Activated T-cell treated with anti-CD3 and anti-CD28 coated beads, Interleukin-2, amount 50 U/mL, for 1 hour (primary cell): ENCODE data around the gene CLEC4M.
"Not testable (repeated sequence)": the region's sequence is repeated elsewhere in the genome, so short reads cannot be mapped to it uniquely, and the experiment has no call there.

ENCODE experiments used
- DNase-seq: peaks from one replicate; pipeline ENCODE4 v3.0.0-alpha.2; 2020

CLEC4M gene

GRCh38 chr19:7742991-7743390, 20.1 kb upstream of the CLEC4M start:
- DNase-seq, result no peak

DNA sequence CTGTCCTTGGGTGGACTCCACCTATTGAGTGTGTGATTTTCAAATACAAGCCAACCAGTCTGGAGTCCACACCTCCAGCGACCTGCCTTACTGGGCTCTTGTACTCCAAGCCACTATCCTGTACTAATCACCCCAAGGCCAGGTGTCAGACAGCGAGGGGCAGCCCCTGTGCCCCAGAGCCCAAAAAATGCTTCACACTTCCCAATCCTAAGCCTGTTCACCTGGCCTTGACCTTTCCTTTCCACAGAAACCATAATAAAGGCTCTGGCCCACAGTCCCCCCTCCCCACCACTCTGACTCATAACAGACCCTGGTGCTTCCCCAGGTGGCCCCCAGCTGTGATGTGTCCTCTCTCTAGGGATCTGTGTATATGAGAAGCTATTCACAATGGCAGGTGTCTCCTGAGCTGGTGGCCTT, 19.6 kb upstream of the CLEC4M start:
- DNase-seq, result no peak

DNA sequence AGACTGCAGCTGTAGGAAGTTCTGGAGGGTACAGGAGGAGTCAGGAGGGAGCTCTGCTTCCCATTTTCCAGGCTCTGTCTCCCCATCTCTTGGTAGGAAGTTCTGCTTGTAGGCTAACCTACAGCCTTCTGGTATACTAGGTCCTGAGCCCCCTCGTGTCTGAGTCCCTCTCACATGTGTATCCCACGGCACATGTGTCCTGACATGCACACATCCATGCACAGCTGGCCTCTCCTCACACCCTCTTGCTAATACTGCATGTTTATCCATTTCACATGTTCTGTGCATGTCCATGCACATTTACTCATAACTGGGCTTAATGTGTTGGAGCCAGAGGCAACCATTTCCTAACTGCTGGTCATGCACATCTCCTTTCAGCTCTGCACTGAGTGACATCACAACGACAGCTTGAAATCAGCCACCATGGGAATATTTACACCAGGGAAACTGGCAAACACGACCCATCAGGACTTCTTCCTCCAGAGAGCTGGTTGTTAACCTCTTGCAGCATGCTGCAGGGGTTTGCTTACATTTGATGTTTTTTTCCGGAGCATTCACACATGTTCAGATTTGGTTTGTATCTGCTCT, 18.8 kb upstream of the CLEC4M start:
- DNase-seq, result no peak

- no peak for DNase-seq
Measured at GRCh38 chr19:7744871-7745650, 18.0 kb upstream of the CLEC4M start.

DNA sequence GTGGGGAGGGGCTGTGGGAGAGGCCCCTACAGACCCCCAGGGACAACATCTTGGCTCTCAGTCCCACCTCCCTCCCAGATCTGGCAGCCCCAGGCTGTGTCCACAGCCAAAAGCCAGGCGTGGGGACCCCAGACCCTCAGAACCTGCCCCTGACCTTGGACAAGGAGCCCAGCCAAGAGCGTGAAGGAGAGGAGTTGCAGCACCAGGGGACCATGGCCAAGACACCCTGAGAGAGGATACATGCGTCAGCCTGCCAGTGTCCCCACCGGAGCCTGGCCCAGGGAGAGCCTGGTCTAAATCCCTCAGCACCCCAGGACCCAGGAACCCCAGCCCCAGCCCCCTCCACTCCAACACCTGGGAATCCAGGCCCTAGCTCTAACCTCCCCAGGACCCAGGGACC, 16.7 kb upstream of the CLEC4M start:
- not testable (repeated sequence) for DNase-seq

DNA sequence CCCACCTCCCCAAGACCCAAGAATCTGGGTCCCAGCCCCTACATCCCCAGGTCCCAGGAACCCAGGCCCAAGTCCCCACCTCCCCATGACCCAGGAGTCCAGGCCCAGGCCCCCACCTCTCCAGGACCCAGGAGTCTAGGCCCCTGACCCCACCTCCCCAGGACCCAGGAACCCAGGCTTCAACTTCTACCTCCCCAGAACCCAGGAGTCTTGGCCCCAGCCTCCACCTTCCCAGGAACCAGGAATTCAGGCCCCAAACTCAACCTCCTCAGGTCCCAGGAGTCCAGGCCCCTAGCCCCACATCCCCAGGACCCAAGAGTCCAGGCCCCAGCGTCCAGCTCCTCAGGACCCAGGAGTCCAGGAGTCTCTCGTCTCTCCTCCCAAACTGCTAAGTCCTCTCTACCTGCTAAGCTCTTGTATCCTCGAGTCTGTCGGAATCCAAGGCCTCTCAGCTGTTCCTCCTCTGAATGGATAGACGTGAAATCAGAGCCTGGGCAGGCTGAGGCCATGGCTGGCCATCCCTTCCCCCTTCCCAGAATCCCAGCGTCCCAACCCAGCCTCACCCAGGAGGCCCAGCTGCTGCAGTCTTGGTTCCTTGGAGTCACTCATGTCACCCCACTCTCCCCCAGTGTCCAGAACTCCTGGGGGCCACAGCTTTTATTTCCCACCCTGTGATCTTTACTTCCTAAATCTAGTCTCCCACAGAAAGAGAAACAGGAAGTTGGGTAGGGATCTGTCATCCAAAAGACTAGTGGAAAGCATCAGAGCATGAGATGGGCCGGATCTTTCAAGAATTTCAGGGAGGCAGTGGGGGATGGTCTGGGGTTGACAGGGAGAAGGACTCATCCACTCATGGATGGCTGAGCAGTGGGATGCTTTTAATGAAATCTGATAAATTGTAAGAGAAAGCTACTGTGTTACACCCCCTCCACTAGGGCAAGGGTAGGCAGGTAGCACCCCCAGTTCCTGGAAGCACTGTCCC, 15.8 kb upstream of the CLEC4M start, which contains the start of gene CD209:
TSS of gene CD209 (minus strand) at position 632 of the 982 bp plus-strand sequence. CDS start at position 609, 23 bp downstream.
- DNase-seq, result no peak

DNA sequence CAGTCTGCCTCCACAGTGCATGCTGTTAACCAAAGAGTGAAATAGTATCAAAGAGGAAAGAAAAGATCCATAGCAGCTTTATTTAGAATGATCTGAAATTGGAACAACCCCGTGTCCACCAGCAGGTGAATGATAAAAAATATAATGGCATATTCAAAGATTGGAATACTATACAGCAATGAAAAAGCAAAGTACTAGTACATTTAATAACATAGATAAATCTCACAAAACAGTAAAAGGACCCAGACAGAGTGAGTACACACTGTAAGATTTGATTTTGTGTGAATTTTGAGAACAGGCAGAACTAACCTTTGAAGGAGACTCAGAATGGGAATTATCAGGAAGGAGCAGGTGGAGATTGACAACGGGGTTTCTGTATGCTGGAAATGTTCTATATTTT, 14.9 kb upstream of the CLEC4M start:
- DNase-seq, result no peak

- no peak for DNase-seq
Measured at GRCh38 chr19:7748756-7749155, 14.3 kb upstream of the CLEC4M start.

GRCh38 chr19:7751157-7751783, 11.8 kb upstream of the CLEC4M start:
- no peak for DNase-seq

GRCh38 chr19:7756258-7756657, 6.8 kb upstream of the CLEC4M start:
- no peak for DNase-seq

GRCh38 chr19:7757358-7757757, 5.7 kb upstream of the CLEC4M start:
- DNase-seq, result no peak

DNA sequence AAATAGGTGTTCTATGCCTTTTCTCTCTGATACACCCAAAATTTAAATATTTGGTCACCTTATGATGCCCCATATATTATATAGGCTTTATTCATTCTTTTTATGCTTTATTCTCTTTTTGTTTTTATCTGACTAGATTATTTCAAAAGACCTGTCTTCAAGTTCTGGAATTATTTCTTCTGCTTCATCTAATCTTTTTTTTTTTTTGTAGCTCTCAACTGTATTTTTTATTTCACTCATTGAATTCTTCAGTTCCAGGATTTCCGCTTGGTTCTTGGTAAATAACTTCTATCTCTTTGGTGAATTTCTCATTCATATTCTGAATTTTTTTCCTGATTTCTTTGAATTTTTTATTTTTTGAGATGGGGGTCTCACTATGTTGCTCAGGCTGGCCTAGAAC, 3.9 kb upstream of the CLEC4M start:
- DNase-seq, result no peak

DNA sequence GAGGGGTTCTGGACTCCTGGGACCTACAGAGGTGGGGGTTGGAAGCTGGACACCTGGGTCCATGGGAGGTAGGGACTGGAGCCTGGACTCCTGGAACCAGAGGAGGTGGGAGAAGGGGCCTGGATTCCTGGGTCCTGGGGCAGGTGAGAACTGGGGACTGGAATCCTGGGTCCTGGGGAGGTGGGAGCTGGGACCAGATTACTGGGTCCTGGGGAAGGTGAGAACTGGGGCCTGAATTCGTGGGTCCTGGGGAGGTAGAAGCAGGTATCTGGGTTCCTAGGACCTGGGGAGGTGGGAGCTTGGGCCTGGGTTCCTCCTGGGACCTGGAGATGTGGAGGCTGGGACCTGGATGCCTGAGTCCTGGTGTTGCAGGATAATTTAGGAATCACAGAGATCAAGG, 653 bp downstream of the CLEC4M start:
- DNase-seq, result no peak

GRCh38 chr19:7764157-7764556, 1.1 kb downstream of the CLEC4M start:
- not testable (repeated sequence) for DNase-seq

- not testable (repeated sequence) for DNase-seq
Measured at GRCh38 chr19:7765043-7765442, 2.0 kb downstream of the CLEC4M start.

DNA sequence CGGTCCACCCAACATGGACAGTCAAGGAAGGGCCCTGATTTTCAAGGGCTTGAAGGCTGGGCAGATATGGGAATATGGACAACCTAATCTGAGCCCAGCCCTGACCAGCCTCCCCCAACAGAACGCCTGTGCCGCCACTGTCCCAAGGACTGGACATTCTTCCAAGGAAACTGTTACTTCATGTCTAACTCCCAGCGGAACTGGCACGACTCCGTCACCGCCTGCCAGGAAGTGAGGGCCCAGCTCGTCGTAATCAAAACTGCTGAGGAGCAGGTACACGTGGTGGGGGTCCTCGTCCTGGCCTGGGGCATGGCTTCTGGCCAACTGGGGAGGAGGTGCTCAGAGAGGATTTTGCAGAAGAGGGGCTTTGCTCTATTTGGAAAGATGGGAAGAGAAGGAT, 3.5 kb downstream of the CLEC4M start:
- DNase-seq, result no peak

GRCh38 chr19:7767487-7767886, 4.4 kb downstream of the CLEC4M start:
- no peak for DNase-seq

- no peak for DNase-seq
Measured at GRCh38 chr19:7769171-7769570, 6.1 kb downstream of the CLEC4M start.

GRCh38 chr19:7771072-7771471, 8.0 kb downstream of the CLEC4M start:
- no peak for DNase-seq

DNA sequence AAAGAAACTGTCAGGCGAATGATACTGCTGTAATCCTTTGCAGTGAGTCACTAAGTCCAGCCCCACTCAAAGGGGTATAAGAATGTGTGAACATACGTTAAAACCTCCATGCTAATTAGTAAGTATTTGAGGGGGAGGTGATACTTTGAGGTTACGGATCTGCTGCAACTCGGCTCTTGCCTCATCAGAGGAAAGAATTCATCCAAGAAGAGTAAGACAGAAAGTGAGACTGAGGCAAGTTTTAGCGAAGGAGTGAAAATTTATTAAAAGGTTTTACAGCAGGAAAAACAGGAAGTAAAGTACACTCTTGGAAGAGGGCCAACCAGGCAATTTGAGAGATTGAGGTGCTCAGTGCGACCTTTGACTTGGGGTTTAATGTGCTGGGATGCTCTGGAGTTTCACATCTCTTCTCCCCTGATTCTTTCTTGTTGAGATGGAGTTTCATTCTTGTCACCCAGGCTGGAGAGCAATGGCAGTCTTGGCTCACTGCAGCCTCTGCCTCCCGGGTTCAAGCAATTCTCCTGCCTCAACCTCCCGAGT, 9.8 kb downstream of the CLEC4M start:
- no peak for DNase-seq

- DNase-seq, result no peak
Measured at GRCh38 chr19:7773841-7774240, 10.8 kb downstream of the CLEC4M start.

DNA sequence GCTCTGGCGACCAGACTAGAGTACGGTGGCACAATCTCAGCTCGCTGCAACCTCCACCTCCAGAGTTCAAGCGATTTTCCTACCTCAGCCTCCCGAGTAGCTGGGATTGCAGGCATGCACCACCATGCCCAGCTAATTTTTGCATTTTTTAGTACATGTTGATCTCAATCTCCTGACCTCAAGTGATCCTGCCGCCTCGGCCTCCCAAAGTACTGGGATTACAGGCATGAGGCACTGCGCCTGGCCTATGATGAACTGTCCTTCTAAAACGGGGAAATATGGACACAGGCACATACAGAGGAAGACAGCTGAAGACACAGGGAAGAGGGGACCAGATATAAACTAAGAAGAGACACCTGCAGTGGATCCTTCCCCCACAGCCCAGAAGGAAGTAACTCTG, 12.7 kb downstream of the CLEC4M start:
- DNase-seq, result no peak

- DNase-seq, result no peak
Measured at GRCh38 chr19:7778081-7778480, 15.0 kb downstream of the CLEC4M start.
